GM18508 (cell line): ENCODE measurements around the gene FGD2.
"Not testable (repeated sequence)": the region's sequence is repeated elsewhere in the genome, so short reads cannot be mapped to it uniquely, and the experiment has no call there.

Experiments used
- ATAC-seq: cut with Tn5 transposase; IDR thresholded peaks from one replicate; pipeline ENCODE4 v1.9.1; 2021; ENCODE audit warnings: moderate number of reproducible peaks; ENCODE audit not compliant: insufficient read depth, unreplicated experiment

Gene FGD2

DNA sequence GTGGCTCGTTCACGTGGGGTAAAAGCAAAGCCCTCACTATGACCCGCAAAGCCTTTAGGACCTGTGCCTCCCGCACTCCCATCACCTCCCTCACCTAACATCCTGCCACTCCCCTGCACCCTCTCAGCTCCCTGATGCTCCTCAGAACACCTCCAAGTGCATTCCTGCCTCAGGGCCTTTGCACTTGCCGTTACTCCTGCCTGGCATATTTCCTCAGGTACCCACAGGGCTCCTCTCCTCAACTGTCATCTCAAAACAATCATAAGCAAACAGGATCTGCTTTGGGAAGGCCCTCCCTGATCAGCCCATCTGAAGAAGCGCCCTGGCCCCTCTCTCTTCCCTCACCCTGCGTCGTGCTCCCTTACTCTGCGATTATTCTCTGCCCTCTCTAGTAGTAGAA, 49.1 kb downstream of the FGD2 start:
- no peak for ATAC-seq

DNA sequence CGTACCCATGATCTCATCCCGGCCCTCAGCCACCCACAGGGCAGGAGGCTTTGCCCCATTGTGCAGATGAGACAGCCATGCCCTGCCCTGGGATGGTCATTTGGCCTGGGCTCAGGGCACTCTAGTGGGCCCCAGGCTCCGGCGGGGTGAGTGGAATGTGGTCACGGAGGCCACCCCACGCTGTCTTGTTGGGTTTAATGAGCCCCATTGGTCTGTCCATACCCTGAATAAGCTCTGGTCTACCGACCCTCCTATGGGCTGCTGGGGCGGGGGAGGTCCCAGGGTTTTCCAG, 50.6 kb downstream of the FGD2 start:
- no peak for ATAC-seq

DNA sequence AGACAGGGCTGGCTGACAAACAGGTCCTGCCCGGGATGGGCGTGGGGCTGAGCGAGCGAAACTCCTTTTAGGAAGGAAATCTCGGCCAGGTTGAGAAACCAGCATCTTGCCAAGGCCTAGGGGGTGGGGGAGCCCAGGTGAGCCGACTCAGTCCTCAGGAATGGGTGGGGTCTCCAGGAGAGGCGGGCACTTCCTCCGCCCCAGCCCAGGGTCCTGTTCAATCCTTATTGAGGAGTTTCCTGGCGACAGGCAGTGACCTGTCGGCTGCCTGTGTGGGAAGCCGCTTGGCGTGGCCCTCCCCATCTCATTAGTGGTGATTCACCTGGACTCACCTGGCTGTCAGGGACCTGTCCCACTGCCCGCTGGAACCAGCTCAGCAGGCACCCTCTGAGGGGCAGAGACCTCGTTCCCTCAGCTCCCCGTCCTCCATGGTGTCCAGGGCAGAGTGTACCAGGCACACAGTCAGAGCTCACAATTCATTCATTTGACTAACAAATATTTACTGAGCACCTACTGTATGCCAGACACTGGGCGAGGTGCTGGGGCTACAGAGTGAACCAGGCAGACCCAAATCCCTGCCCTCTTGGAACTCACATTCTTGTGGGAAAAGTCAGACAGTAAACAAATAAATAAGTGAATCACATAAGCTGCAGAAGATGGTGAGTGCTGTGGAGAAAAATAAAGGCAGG, 51.1 kb downstream of the FGD2 start:
- ATAC-seq = no peak

DNA sequence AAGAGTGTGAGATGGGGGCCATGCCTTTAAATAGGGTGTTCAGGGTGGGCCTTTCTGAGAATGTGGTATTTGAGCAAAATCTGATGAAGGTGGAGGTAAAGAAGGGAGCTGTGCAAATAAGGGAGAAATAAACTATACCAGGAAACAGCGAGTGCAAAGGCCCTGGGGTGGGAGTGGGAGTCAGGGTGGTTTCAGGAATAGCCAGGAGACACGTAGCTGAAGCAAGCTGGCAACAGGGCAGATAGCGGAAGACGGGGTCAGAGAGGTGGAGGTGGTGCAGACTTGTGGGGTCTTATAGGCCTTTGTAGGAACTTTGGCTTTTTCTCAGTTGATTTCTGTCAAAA, 51.6 kb downstream of the FGD2 start:
- ATAC-seq = no peak

DNA sequence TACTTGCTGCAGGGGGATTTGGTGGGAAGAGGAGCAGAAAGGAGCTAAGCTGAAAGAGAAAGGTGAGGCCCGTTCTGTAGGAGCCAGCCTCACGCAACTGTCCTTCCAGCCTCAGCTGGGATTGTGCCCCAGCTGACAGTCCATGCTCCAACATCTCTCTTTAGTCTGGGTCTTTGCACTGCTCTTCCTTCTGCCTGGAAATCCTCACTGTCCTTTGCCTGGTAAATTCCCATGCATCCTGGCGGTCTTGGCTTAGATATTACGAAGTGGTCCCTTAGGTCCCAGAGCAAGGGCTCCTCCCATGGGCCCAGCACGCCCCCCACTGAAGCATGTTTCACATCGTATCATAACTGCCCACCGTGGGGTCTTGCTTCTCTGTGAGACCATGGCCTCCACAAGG, 52.2 kb downstream of the FGD2 start:
- no peak for ATAC-seq

DNA sequence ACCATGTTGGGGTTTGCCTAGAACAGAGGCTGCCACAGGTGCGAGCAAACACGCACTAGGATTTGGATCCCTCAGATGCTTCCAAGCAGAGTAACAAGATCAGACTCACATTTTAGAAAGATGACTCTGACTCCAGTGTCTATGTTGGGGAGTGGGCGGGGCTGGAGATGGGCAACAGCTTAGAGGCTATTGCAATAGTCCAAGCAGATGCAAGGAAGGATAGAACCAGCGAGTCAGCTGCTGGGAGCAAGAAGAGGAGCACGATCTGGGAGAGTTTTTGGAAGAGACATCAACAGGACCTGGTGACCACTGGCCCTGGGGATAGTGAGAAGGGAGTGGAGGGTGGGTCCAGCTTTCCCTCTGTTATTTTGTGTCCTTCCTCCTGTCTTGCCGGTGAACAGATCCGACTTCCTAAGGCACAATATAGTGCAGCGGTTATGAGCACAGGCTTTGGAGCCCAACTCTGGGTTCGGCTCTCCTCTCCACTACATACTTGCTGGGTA, 52.7 kb downstream of the FGD2 start:
- no peak for ATAC-seq

DNA sequence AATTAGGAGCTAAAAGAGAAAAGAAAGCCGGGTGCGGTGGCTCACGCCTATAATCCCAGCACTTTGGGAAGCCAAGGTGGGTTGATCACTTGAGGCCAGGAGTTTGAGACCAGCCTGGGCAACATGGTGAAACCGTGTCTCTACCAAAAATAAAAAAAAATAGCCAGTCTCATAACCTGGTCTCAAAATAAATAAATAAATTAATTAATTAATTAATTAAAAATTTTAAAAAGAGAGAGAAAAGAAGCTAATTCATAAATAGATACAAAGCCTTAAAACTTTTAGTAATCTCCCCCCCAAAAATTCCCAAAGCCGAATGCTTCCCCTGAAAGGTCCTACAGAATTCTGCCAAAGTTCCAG, 53.5 kb downstream of the FGD2 start:
- not testable (repeated sequence) for ATAC-seq

DNA sequence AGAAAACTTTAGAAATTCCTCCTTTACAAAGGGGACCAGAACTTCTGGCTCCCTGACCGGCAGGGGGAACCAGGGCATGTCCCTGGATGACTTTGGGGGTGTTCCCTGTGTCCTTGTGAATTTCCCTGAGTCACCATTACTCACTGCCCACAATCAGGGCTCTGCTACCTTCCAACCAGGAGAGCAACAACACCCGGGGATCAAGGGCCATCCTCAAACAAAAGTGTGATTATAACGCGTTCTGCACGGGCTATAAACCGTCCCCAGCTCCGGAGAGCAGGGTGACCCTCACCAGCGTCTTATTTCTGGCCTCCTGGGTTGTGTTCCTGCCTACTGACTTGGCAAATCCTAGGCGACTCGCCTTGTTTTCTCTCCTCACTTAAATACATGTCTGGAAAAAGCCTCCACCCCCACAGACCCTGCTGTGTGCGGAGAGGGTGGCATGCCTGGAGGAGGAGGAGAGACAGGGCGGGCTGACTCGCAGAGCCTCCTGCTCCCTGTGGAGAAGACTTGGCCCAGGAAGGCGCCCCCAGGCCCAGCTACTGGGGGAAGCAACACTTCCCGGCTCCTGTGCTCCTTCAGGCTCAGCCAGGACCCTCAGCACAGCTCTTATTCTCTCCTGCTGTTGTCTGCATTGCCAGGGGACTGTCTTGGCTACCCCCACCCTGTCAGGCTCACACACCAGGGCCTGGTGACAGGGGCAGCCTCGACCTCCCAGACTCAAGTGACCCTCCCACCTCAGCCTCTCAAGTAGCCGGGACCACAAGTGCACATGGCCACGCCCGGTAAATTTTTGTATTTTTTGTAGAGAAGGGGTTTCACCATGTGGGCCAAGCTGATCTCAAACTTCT, 54.1 kb downstream of the FGD2 start:
- ATAC-seq = no peak

DNA sequence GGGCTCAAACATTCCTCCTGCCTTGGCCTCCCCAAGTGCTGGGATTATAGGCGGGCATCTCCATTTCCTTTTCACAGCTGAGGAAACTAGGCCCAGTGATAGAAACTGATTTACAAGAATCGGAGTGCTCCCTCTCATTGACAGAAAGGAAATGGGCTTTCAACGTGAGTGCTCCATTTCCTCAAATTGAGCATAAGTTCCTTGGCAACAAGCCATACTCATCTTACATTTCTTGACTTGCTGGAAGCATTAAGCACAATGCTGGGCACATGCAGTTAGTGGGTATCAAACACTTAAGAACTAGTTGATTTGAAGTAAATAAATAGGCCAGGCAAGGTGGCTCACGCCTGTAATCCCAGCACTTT, 54.7 kb downstream of the FGD2 start:
- no peak for ATAC-seq

DNA sequence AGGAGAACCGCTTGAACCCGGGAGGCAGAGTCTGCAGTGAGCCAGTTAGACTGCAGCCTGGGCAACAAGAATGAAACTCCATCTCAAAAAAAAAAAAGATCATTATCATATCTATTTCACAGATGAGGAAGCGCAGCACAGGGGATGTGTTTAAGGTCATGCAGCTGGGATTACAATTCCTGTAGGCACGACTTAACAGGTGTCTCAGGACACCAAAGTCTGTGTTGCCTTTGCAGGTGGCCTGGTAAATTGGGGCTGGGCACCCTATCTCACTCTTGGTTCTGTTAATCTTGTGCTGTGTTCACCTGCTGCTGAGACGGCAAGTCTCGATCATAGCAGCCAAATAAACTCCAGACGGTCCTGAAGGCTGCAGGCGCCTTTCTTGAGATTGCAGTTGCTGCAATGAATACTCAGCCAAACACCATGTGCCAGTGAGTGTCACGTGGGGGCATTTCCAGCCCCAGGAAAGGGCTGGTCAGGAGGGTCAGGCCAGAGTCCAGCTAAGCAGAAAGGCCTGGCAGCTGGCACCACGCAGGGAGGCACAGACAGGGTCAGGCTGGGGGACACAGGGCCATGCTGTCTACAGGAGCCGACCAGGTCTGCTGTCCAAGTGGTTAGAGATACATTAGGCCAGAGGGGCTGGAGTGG, 55.8 kb downstream of the FGD2 start:
- ATAC-seq = no peak

DNA sequence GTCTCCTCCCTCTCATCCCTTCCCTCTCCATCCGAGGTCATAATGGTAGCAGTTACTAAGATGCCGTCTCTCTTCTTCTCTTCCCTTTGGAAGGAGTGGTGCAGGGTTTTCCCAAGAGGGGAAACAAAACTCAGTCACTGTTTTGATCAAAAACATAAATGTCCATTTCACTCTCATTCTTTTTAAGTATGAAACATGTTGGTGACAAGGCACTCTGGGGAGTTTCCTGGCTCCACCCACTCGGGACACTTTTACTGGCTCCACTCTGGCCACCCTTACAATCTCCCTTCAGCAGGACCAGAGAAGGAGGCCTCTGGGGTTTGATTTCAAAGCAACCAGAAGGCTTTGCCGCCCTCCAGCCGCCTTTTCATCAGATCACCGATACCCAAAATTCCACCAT, 57.0 kb downstream of the FGD2 start:
- no peak for ATAC-seq

DNA sequence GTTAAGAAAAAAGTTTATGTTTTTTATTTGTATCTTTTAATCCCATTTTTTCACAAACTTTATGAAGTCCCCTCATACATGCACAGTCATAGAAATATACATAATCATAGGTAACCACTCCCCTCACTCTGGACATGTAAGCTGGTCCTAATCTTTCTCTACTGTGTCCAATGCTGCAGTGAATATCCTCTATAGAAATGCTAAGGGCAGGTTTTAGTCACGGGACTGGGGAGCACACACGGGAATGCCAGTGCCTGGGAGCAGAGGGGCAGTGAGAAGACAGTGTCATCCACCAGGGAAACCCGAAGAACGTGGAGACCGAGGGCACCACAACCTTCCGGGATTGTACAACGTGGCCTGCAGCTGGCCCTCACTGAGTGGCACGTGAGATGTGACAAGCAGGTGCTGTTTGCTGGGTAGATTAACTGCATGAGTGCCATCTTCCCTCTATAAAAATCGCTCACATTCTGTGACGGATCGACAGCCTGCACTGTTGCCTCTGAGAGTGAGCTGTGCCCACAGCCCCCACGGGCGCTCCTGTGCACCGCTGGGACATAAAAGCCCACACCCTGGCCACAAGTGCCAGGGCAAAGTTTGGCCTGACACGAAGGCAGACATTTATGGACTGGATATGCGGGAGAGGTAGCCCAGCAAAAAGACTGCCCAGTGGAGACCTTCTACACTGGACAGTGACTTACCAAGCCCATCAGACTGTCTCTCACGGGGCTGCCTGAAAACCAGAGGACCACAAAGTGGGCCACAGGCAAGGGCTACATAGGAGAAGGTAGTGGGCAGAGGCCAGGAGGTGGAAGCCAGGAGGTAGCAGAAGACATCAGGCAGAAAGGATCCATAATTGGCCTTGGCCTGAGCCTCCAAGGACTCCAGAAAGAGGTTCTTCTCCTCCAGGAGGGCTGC, 63.2 kb downstream of the FGD2 start:
- no peak for ATAC-seq

DNA sequence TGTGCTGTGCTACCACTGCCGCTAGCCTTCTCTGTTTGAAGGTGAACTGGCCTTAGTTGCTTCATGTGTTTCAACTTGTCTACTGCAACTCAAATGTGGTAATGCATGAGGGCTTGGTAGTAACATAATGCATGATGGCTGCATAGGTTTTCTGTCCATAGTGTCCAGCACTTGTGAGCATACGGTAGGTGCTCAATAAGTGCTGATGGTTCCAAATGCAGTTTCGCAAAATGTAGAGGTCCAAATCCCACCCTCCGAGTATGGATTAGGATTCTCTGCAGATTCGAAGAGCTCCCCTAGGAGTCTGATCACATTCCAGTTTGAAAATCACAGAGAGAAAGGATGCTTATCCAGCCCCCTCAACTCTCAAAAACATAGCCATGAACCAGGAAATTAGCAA, 64.2 kb downstream of the FGD2 start:
- no peak for ATAC-seq

DNA sequence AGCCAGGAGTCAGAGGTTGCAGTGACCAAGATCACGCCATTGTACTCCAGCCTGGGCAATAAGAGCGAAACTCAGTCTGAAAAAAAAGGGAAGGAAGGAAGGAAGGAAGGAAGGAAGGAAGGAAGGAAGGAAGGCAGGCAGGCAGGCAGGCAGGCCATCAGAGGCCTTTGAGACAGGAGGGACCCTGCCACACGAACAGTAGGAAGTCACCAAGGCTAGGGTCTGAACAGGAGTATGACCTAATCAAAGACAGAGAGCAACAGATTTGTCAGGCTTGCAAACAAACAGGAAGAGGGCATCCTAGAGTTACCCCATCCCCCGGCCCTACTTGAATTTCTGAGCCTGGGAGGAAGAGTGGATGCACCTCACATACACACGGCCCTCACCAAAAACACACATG, 67.1 kb downstream of the FGD2 start:
- no peak for ATAC-seq

DNA sequence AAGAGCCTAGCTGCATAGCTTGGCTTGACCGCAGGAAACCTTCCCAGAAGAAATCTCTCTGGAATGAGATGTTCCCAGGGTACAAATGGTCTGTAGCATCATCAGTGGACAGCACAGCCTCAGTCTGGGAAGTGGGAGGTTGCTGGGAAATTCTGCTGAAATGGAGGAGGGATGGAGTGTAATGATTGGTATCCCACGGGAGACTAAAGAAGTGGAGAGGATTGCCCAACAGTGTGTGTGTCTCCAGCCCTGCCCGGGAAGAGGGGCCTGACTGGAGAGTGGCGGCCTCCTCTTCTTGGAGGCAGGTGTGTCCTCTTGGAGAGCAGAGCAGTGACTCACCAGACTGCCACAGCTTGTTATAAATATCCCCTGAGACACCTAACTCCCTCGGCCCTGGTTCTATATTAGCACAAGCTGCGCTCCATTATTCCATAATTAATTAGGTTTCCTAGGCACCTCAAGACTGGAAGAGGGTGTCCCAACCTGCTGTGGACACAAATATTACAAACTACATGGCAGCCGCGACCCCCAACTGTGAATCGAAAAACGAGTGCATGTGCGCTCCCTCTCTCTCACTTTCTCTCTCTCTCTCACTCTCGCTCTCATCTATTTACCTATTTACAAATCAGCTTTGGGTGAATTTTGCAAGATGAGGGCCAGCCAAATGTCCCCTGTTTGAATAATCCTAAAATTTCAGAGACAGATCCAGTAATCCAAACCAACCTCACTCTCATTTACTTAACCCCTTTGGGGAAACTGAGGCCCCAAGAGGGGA, 68.8 kb downstream of the FGD2 start:
- no peak for ATAC-seq

DNA sequence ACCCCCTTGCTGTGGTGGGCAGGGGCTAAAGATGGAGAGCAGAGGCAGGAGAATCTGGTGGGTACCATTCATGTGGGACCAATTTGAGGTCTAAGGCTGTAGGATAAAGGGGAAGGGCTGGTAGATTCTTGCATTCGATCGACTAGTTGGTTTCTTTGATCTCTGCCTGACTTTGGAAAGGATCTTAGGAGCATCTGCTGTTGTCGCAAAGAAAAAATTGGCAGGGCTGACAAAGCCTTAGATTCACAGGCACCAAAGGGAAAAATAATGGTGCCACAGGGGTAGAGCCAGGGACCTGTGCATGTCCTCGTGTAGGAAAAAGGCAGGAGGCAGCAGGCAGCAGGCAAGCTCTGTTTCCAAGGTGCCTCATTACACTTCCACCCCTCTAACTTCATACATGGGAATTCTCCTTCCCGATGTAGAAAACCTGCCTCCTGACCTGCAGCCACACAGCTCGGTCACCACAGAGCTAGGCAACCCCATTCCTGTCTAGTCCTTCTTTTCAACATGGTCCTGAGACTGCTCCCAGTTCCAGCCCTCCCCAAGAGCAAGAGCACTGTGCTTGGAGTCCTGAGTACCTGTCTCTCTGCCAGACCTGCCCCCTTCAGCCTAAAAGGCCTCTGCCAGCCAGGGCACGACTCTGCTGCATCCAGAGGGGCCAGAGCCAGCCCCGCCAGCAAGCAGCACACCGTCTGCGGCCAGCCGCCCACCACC, 71.9 kb downstream of the FGD2 start:
- no peak for ATAC-seq

DNA sequence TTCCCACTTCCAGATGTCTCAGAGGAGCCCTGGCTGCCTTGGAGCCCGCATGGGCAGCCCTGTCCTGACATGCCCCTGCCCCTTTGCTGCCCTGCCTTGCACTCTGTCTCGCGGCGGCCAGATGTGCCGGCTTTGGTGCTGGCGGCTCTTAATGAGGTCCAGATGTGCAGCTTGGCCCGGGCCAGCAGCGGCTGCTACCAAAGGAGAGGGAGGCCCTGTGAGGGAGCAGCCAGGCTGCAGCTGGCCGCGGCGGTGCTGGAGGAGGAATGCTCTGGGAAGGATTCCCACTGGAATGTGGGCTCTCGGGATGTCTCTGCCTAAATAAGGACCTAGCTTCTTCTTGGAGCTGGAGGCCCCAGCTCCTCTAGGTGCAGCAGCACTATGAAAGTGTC, 72.4 kb downstream of the FGD2 start:
- no peak for ATAC-seq
